A549 (cell line): ENCODE data around the gene SCAMP2.

Experiments
- CHD4 ChIP-seq: fragments of 200-600 bp; sonication (generic); IDR thresholded peaks from 2 replicates; pipeline ENCODE4 v1.6.1; 2016; ENCODE audit warnings: antibody characterized with exemption, mild to moderate bottlenecking, borderline replicate concordance
- EP300 ChIP-seq, 2 experiments: fragments of >200 bp; sonication (Bioruptor Twin); formaldehyde crosslinking; IDR thresholded peaks; 2 replicates in 1 of 2; 3 replicates in 1 of 2; pipeline ENCODE4 v1.6.1; 2016 to 2017
- HEYL ChIP-seq: fragments of 250-450 bp; sonication (Bioruptor Pico); IDR thresholded peaks from 2 replicates; pipeline ENCODE4 v1.8.0; 2021; ENCODE audit warnings: mild to moderate bottlenecking, moderate library complexity
- JUNB ChIP-seq: fragments of >200 bp; sonication (Bioruptor Twin); formaldehyde crosslinking; IDR thresholded peaks from 2 replicates; pipeline ENCODE4 v1.6.1; 2016
- KDM1A ChIP-seq: fragments of 200-600 bp; sonication (generic); IDR thresholded peaks from 2 replicates; pipeline ENCODE4 v1.6.1; 2016; ENCODE audit warnings: low read depth, mild to moderate bottlenecking
- MAFK ChIP-seq: fragments of 450-650 bp; IDR thresholded peaks from 2 replicates; pipeline ENCODE4 v1.6.1; 2014; ENCODE audit not compliant: partially characterized antibody
- RAD21 ChIP-seq, 2 experiments: fragments of >200 bp in 1 of 2; sonication (Bioruptor Twin) in 1 of 2; formaldehyde crosslinking in 1 of 2; IDR thresholded peaks in 1 of 2; conservative IDR thresholded peaks in 1 of 2; 2 replicates in 1 of 2; 3 replicates in 1 of 2; pipeline ENCODE4 v1.6.1; 2012 to 2018; ENCODE audit warnings: inconsistent platforms in 1 of 2
- TFCP2L1 ChIP-seq: fragments of 250-450 bp; sonication (Bioruptor Pico); IDR thresholded peaks from 2 replicates; pipeline ENCODE4 v1.5.0; 2021; ENCODE audit warnings: mild to moderate bottlenecking
- TF ChIP-seq, protein P1 (sequence below): fragments of >200 bp; sonication (Bioruptor Twin); formaldehyde crosslinking; IDR thresholded peaks from 3 replicates; pipeline ENCODE4 v1.5.1; 2016
- TF ChIP-seq, protein P2 (sequence below): fragments of 200-600 bp; sonication (generic); IDR thresholded peaks from 2 replicates; pipeline ENCODE4 v1.6.1; 2016; ENCODE audit warnings: antibody characterized with exemption, mild to moderate bottlenecking, moderate library complexity
- TF ChIP-seq, protein P3 (sequence below): IDR thresholded peaks from 2 replicates; pipeline ENCODE4 v1.6.1; 2012

DNA sequence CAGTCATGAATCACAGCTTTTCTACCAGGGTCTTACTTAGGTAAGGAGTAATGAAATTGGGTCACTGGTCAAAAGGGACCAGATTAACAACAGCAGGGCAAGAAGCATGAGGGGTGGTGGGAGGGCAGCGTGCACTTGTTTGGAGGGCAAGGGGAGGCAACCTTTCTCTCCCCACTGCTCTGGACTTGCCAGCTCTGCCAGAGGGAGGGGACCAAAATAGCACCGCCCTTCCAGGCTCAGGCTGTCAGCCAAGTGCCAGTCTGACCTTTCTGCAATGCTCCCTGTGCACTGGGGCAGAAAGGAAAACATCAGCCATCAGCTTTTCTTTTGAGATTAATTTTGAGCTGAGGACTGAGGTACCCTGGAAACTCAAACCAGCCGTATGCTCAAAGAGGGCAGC is 25.7 kb downstream of the SCAMP2 start:
- TF ChIP-seq, protein P1, sequence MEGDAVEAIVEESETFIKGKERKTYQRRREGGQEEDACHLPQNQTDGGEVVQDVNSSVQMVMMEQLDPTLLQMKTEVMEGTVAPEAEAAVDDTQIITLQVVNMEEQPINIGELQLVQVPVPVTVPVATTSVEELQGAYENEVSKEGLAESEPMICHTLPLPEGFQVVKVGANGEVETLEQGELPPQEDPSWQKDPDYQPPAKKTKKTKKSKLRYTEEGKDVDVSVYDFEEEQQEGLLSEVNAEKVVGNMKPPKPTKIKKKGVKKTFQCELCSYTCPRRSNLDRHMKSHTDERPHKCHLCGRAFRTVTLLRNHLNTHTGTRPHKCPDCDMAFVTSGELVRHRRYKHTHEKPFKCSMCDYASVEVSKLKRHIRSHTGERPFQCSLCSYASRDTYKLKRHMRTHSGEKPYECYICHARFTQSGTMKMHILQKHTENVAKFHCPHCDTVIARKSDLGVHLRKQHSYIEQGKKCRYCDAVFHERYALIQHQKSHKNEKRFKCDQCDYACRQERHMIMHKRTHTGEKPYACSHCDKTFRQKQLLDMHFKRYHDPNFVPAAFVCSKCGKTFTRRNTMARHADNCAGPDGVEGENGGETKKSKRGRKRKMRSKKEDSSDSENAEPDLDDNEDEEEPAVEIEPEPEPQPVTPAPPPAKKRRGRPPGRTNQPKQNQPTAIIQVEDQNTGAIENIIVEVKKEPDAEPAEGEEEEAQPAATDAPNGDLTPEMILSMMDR: no peak
- TF ChIP-seq CHD4 (no peak), RAD21 (conservative IDR thresholded peaks at IDR 0.05 in 1 of 2, IDR thresholded peaks at IDR 0.05 in 1 of 2) (no peak), KDM1A (no peak), HEYL (CRISPR knock-in tag) (no peak), EP300 (IDR thresholded peaks at IDR 0.05) (no peak), TFCP2L1 (CRISPR knock-in tag) (no peak), MAFK (no peak), JUNB (no peak)
- TF ChIP-seq, protein P2, sequence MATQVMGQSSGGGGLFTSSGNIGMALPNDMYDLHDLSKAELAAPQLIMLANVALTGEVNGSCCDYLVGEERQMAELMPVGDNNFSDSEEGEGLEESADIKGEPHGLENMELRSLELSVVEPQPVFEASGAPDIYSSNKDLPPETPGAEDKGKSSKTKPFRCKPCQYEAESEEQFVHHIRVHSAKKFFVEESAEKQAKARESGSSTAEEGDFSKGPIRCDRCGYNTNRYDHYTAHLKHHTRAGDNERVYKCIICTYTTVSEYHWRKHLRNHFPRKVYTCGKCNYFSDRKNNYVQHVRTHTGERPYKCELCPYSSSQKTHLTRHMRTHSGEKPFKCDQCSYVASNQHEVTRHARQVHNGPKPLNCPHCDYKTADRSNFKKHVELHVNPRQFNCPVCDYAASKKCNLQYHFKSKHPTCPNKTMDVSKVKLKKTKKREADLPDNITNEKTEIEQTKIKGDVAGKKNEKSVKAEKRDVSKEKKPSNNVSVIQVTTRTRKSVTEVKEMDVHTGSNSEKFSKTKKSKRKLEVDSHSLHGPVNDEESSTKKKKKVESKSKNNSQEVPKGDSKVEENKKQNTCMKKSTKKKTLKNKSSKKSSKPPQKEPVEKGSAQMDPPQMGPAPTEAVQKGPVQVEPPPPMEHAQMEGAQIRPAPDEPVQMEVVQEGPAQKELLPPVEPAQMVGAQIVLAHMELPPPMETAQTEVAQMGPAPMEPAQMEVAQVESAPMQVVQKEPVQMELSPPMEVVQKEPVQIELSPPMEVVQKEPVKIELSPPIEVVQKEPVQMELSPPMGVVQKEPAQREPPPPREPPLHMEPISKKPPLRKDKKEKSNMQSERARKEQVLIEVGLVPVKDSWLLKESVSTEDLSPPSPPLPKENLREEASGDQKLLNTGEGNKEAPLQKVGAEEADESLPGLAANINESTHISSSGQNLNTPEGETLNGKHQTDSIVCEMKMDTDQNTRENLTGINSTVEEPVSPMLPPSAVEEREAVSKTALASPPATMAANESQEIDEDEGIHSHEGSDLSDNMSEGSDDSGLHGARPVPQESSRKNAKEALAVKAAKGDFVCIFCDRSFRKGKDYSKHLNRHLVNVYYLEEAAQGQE: no peak
- TF ChIP-seq, protein P3, sequence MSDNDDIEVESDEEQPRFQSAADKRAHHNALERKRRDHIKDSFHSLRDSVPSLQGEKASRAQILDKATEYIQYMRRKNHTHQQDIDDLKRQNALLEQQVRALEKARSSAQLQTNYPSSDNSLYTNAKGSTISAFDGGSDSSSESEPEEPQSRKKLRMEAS: no peak
